ENCODE data around the gene BEGAIN.
A peak's percentile ranks its signal among the peaks of the same experiment; 100 is the strongest.

BEGAIN gene

GRCh38 chr14:100573757-100574641, 13.2 kb downstream of the BEGAIN start:
- Histone ChIP-seq H3K36me3 (ENCODE audit: control insufficient read depth, insufficient read depth, low read length) (no peaks in the 10 kb centered on the region), H3K27me3 (ENCODE audit: control insufficient read depth, insufficient read depth, low read length, poor library complexity, severe bottlenecking) (peaks cover 17% of the 10 kb centered on the region), H3K9me3 (ENCODE audit: control insufficient read depth, low read length) (no peaks in the 10 kb centered on the region), H3K4me3 (ENCODE audit: insufficient read depth, low read depth, low read length) (no peak overlapping the region), H3K4me1 (ENCODE audit: control insufficient read depth, insufficient read depth, low read length) (peaks cover 19% of the 10 kb centered on the region), H3K27ac (ENCODE audit: insufficient read depth, low read depth, low read length, poor library complexity, severe bottlenecking) (no peak overlapping the region)
- 93% methylated on average over 27 of the region's 27 CpGs for WGBS, 2 experiments

GRCh38 chr14:100573002-100573756, 14.0 kb downstream of the BEGAIN start:
- Histone ChIP-seq H3K4me1 (ENCODE audit: control insufficient read depth, insufficient read depth, low read length) (peaks cover 21% of the 10 kb centered on the region), H3K4me3 (ENCODE audit: insufficient read depth, low read depth, low read length) (no peak overlapping the region), H3K27ac (ENCODE audit: insufficient read depth, low read depth, low read length, poor library complexity, severe bottlenecking) (no peak overlapping the region), H3K27me3 (ENCODE audit: control insufficient read depth, insufficient read depth, low read length, poor library complexity, severe bottlenecking) (peaks cover 25% of the 10 kb centered on the region), H3K9me3 (ENCODE audit: control insufficient read depth, low read length) (no peaks in the 10 kb centered on the region), H3K36me3 (ENCODE audit: control insufficient read depth, insufficient read depth, low read length) (no peaks in the 10 kb centered on the region)
- WGBS, 2 experiments, result 18 to 23% methylated on average over 17 to 18 of the region's 18 CpGs

GRCh38 chr14:100572543-100572942, 14.7 kb downstream of the BEGAIN start:
- Histone ChIP-seq H3K27me3 (ENCODE audit: control insufficient read depth, insufficient read depth, low read length, poor library complexity, severe bottlenecking) (peaks cover 32% of the 10 kb centered on the region), H3K4me3 (ENCODE audit: insufficient read depth, low read depth, low read length) (no peak overlapping the region), H3K36me3 (ENCODE audit: control insufficient read depth, insufficient read depth, low read length) (no peaks in the 10 kb centered on the region), H3K4me1 (ENCODE audit: control insufficient read depth, insufficient read depth, low read length) (peaks cover 21% of the 10 kb centered on the region), H3K9me3 (ENCODE audit: control insufficient read depth, low read length) (no peaks in the 10 kb centered on the region), H3K27ac (ENCODE audit: insufficient read depth, low read depth, low read length, poor library complexity, severe bottlenecking) (no peak overlapping the region)
- WGBS, 2 experiments, result 76 to 82% methylated on average over 3 of the region's 3 CpGs

- Histone ChIP-seq H3K27me3 (ENCODE audit: control insufficient read depth, insufficient read depth, low read length, poor library complexity, severe bottlenecking) (peaks cover 39% of the 10 kb centered on the region), H3K27ac (ENCODE audit: insufficient read depth, low read depth, low read length, poor library complexity, severe bottlenecking) (no peak overlapping the region), H3K36me3 (ENCODE audit: control insufficient read depth, insufficient read depth, low read length) (no peaks in the 10 kb centered on the region), H3K4me1 (ENCODE audit: control insufficient read depth, insufficient read depth, low read length) (peaks cover 21% of the 10 kb centered on the region), H3K4me3 (ENCODE audit: insufficient read depth, low read depth, low read length) (no peak overlapping the region), H3K9me3 (ENCODE audit: control insufficient read depth, low read length) (no peaks in the 10 kb centered on the region)
- WGBS, 2 experiments, result 83% methylated on average over 16 of the region's 16 CpGs
These were observed 15.4 kb downstream of the BEGAIN start for GRCh38 chr14:100571837-100572236.

- Histone ChIP-seq H3K9me3 (ENCODE audit: control insufficient read depth, low read length) (no peaks in the 10 kb centered on the region), H3K4me1 (ENCODE audit: control insufficient read depth, insufficient read depth, low read length) (peaks cover 21% of the 10 kb centered on the region), H3K27me3 (ENCODE audit: control insufficient read depth, insufficient read depth, low read length, poor library complexity, severe bottlenecking) (peaks cover 45% of the 10 kb centered on the region), H3K36me3 (ENCODE audit: control insufficient read depth, insufficient read depth, low read length) (no peaks in the 10 kb centered on the region), H3K27ac (ENCODE audit: insufficient read depth, low read depth, low read length, poor library complexity, severe bottlenecking) (no peak overlapping the region), H3K4me3 (ENCODE audit: insufficient read depth, low read depth, low read length) (no peak overlapping the region)
- 87% methylated on average over 23 of the region's 23 CpGs for WGBS, 2 experiments
These were observed 16.3 kb downstream of the BEGAIN start for GRCh38 chr14:100570726-100571454.

GRCh38 chr14:100569734-100570286, 17.4 kb downstream of the BEGAIN start:
- H3K4me1 ChIP-seq (ENCODE audit: control insufficient read depth, insufficient read depth, low read length), result peaks cover 21% of the 10 kb centered on the region
- no peaks in the 10 kb centered on the region for H3K9me3 ChIP-seq (ENCODE audit: control insufficient read depth, low read length)
- H3K27me3 ChIP-seq (ENCODE audit: control insufficient read depth, insufficient read depth, low read length, poor library complexity, severe bottlenecking), result peaks cover 53% of the 10 kb centered on the region
- no peak overlapping the region for H3K27ac ChIP-seq (ENCODE audit: insufficient read depth, low read depth, low read length, poor library complexity, severe bottlenecking)
- H3K4me3 ChIP-seq (ENCODE audit: insufficient read depth, low read depth, low read length), result no peak overlapping the region
- 16 to 17% methylated on average over 12 of the region's 14 CpGs for WGBS, 2 experiments
- no peaks in the 10 kb centered on the region for H3K36me3 ChIP-seq (ENCODE audit: control insufficient read depth, insufficient read depth, low read length)

- Histone ChIP-seq H3K4me3 (ENCODE audit: insufficient read depth, low read depth, low read length) (peak overlapping the region; percentile 42), H3K27me3 (ENCODE audit: control insufficient read depth, insufficient read depth, low read length, poor library complexity, severe bottlenecking) (peaks cover 53% of the 10 kb centered on the region), H3K27ac (ENCODE audit: insufficient read depth, low read depth, low read length, poor library complexity, severe bottlenecking) (no peak overlapping the region), H3K36me3 (ENCODE audit: control insufficient read depth, insufficient read depth, low read length) (no peaks in the 10 kb centered on the region), H3K4me1 (ENCODE audit: control insufficient read depth, insufficient read depth, low read length) (peaks cover 21% of the 10 kb centered on the region), H3K9me3 (ENCODE audit: control insufficient read depth, low read length) (no peaks in the 10 kb centered on the region)
- 3 to 4% methylated on average over 45 of the region's 45 CpGs for WGBS, 2 experiments
These were observed 18.1 kb downstream of the BEGAIN start for GRCh38 chr14:100568998-100569733.

GRCh38 chr14:100568164-100568997, 18.8 kb downstream of the BEGAIN start:
- H3K9me3 ChIP-seq (ENCODE audit: control insufficient read depth, low read length), result no peaks in the 10 kb centered on the region
- H3K27me3 ChIP-seq (ENCODE audit: control insufficient read depth, insufficient read depth, low read length, poor library complexity, severe bottlenecking), result peaks cover 53% of the 10 kb centered on the region
- H3K4me3 ChIP-seq (ENCODE audit: insufficient read depth, low read depth, low read length), result peak overlapping the region; percentile 42
- H3K36me3 ChIP-seq (ENCODE audit: control insufficient read depth, insufficient read depth, low read length), result no peaks in the 10 kb centered on the region
- no peak overlapping the region for H3K27ac ChIP-seq (ENCODE audit: insufficient read depth, low read depth, low read length, poor library complexity, severe bottlenecking)
- H3K4me1 ChIP-seq (ENCODE audit: control insufficient read depth, insufficient read depth, low read length), result peaks cover 16% of the 10 kb centered on the region
- WGBS, 2 experiments, result 0% methylated on average over 100 of the region's 100 CpGs

GRCh38 chr14:100567877-100568163, 19.4 kb downstream of the BEGAIN start:
- WGBS, 2 experiments, result 0 to 1% methylated on average over 42 of the region's 42 CpGs
- peak overlapping the region; percentile 42 for H3K4me3 ChIP-seq (ENCODE audit: insufficient read depth, low read depth, low read length)
- H3K27me3 ChIP-seq (ENCODE audit: control insufficient read depth, insufficient read depth, low read length, poor library complexity, severe bottlenecking), result peaks cover 53% of the 10 kb centered on the region
- no peaks in the 10 kb centered on the region for H3K9me3 ChIP-seq (ENCODE audit: control insufficient read depth, low read length)
- no peak overlapping the region for H3K27ac ChIP-seq (ENCODE audit: insufficient read depth, low read depth, low read length, poor library complexity, severe bottlenecking)
- H3K36me3 ChIP-seq (ENCODE audit: control insufficient read depth, insufficient read depth, low read length), result no peaks in the 10 kb centered on the region
- peaks cover 14% of the 10 kb centered on the region for H3K4me1 ChIP-seq (ENCODE audit: control insufficient read depth, insufficient read depth, low read length)

All from ectodermal cell (in vitro differentiated cells).